HG03432 (cell line): Measurements from ENCODE around the gene AANAT.
"Not testable (repeated sequence)": the region's sequence is repeated elsewhere in the genome, so short reads cannot be mapped to it uniquely, and the experiment has no call there.

Experiments used
- ATAC-seq: cut with Tn5 transposase; IDR thresholded peaks from one replicate; pipeline ENCODE4 v1.9.1; 2021; ENCODE audit warnings: mild to moderate bottlenecking, moderate library complexity; ENCODE audit not compliant: unreplicated experiment

The AANAT gene

GRCh38 chr17:76502341-76503211 is 35.2 kb downstream of the AANAT start:
- ATAC-seq = no peak

GRCh38 chr17:76504117-76504516 is 36.7 kb downstream of the AANAT start:
- no peak for ATAC-seq

GRCh38 chr17:76506408-76507345 is 39.3 kb downstream of the AANAT start:
- ATAC-seq = peak; percentile 67

GRCh38 chr17:76508472-76509063 is 41.2 kb downstream of the AANAT start:
- ATAC-seq = not testable (repeated sequence)

- ATAC-seq = no peak
Measured at GRCh38 chr17:76510831-76511244, 43.4 kb downstream of the AANAT start.

- ATAC-seq = no peak
Measured at GRCh38 chr17:76511668-76512365, 44.4 kb downstream of the AANAT start.

- no peak for ATAC-seq
Measured at GRCh38 chr17:76512366-76513305, 45.2 kb downstream of the AANAT start.

GRCh38 chr17:76513306-76513692 is 45.9 kb downstream of the AANAT start:
- no peak for ATAC-seq

GRCh38 chr17:76514355-76514754 is 47.0 kb downstream of the AANAT start:
- not testable (repeated sequence) for ATAC-seq

GRCh38 chr17:76515274-76515949 is 48.0 kb downstream of the AANAT start:
- ATAC-seq = peak; percentile 61

- ATAC-seq = no peak
Measured at GRCh38 chr17:76517638-76518038, 50.2 kb downstream of the AANAT start.

GRCh38 chr17:76519048-76519966 is 51.9 kb downstream of the AANAT start:
- no peak for ATAC-seq
